Effector CD8-positive, alpha-beta T cell (primary cell): ENCODE data around the gene ZNF775.

Source experiments
- DNase-seq: peaks from one replicate; lab custom pipeline; 2025; lab: John Stamatoyannopoulos, UW

Gene ZNF775

DNA sequence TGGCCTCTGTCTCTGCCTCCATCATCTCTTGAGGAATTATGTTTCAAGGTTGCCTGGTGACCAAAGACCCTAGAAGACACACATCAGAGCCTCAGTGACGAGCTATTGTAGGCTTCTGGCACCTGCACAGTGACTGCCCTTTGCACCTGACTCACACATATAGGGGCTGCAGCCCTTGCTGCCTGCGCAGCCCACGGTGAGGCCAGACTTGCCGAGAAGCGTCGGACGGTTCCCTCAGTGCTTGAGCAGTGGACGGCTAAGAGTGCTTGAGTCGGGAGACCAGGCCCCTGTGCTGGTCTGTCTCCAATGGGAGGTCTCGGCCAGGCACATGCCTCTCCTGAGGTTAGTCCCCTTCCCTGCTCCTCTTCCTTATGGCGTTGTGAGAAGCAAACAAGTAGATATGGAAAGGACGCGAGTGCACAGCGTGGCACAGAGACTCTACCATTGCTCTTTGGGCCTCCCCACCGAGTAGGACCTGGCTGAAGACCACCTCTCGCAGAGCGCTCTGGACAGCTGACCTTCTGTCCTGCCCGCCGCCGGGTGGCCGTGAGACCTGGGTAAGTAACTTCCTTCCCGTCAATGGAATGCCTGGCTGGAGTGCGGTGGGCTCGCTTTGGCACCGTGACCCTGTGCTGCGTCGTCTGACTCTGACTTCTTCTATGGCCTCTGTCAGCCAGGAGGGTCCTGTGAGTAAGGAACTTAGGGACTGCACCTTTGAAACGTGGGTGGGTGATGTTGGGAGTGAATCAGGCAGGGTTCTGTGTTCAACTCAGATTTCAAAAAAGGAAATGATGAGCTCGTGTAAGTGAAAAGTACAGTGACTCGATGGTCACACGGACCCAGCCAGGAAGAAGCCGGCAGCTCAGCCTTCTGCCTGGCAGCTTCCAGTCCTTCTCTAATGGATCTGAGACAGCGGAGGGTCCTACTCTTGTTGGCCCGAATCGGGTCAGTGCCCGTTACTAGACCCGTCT lies 33.7 kb downstream of the ZNF775 start:
- no peak for DNase-seq

DNA sequence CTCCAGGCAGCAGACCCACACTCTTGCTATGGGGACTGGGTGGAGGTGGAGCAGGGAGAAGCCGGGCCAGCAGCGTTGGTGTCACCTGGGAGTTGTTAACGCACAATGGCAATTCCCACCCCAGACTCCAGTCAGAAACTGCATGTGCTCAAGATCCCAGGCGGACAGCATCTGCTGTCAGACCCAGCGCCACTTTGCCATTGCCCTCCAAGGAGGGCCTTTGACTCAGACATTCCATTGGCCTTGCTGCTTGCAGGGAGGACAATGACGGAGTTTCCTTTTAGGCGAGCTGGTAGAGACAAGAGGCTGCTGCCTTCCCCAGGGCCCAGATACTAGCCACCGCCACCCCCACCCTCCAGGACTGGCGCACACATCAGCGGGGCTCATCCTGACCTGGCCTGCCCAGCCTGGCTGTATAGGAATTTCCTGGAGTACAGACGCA lies 34.5 kb downstream of the ZNF775 start:
- DNase-seq = no peak

DNA sequence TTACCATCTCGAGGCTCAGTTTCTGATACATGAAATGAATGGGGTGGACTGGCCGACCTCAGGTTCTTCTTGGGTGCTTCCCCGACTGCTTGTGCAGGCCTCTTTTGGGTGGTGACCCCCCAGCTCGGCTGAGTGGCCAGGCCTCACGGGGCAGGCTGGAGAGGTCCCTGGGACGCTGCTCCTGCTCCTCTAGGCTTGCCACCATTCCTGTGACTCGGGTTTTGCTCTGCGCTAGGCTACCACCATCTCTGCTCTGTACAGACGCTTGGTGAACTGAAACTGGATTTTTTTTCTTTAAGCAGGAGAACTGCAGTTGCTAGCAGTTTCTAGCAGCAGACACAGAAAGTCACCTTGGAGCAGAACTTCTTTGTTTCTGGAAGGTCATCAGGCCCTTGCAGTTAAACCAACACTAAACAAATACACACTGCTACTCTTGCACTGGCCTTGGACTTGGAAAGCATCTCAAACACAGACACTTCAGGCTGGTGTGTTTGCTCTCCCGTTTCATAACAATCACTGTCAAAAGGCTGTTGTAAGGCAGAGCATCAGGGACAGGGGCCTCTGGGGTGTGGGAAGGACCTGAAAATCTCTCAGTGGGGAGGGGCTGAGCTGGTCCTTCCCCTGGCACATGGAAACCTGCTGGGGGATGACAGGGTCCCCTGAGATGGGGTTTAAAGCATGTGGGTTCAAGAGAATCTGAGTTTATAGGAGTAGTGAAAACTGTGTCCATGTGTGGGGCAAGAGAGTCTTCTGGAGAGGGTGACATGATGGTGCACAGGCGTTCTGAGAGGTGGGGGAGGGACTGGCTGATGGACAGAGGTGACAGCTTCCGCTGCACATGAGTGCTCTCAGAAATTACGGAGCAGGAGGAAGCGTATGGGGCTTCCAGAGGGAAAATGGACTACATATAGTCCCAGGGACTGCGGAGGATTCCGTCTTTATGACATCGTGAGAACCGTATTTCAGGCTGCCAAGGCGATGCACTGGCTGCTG lies 36.3 kb downstream of the ZNF775 start:
- no peak for DNase-seq

DNA sequence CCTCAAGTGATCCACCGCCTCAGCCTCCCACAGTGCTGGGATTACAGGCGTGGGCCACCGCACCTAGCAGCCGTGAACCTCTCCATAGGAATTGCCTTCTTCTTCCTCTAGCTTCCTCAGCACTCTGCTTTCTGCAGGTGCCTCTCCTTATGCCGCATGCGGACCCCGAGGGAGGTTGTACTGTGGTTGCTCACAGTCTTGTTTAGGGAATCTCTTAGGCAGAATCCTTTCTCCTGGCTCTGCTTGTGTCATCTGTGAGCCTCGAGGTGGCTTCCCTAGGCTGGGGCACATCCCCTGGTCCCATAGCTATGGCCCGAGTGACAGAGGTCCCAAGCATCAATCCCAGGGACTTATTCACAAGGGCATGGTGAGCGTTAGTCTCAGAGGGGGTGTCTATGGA lies 38.1 kb downstream of the ZNF775 start:
- no peak for DNase-seq

DNA sequence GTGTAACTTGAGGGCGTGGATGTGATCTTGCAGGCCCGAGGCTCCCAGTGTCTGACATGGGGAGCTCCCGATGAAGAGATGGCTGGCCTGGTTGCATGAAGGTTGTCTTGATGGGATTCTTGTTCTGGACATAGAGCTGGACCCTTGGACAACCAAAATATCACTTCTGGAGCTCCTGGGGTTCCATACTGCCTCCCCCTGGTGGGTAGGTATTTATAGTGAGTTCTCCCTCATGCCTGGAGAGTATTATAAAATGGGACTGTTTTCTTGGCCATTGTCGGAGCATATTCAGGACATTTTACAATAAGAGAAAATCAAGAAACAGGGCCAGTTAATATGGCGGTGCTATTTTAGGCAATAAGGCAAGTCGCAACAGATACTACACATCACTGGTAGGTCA lies 38.7 kb downstream of the ZNF775 start:
- no peak for DNase-seq

DNA sequence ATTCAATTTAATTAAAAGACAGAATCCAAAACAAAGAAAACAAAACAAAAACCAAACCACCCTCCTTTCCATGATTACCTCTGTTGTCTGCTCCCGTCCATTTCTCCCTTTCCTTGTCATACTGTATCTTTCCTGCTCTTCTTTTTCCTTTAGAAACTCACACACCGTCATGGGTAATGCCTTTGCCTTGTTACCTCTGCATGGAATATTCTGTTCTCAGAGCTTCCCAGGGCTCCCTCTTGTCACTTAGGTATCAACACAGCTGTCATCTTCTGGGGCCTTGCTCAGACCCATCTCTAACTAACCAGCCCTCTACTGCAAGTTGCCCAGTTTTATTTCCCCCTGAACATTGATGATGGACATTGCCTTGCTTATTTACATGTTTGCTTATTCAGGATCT lies 41.1 kb downstream of the ZNF775 start:
- DNase-seq = no peak

DNA sequence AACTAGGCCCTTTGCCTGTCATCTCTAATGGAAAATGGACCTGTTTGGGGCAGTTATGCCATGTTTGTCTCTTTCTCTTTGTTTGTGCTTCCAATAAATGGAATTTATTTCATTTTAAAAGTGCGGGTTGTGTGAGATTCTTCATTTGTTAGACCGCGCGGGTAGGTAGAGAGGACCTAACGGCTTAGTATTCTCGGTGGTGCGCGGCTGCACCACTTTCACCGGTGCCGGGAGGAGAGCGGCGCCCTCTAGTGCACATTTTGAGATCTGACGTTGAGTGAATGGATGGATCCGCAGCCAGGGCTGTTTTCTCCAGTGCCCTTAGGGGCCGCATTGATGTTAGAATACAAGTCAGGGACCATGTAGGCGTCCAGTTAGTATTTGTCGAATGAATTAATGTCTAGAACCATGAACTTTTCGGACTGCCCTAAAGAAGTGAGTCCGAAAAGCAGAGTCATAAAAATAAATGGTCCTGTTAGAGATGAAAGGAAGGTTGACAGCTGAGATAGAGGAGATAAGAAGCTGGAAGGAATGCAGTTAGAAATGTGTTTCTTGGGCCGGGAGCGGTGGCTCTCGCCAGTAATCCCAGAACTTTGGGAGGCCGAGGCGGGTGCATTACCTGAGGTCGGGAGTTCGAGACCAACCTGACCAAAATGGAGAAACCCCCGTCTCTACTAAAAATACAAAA lies 42.0 kb downstream of the ZNF775 start:
- peak; percentile 73 for DNase-seq

DNA sequence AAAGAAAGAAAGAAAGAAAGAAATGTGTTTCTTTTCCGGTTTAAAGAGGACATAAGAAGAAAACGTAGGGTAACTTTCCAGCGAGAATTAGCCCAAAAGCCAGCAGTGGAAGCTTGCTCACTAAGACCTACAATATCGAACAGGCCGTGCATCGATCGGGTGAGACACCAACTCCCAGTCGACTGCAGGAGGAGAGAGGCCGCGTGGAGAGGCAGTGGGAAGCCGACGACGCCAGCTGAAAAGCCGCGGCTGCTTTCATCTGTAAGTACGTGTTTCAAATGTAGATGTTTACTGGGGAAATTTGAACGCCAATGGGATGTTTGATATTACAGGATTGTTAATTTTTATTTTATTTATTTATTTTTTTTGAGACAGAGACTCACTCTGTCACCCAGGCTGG lies 42.7 kb downstream of the ZNF775 start:
- DNase-seq = no peak

DNA sequence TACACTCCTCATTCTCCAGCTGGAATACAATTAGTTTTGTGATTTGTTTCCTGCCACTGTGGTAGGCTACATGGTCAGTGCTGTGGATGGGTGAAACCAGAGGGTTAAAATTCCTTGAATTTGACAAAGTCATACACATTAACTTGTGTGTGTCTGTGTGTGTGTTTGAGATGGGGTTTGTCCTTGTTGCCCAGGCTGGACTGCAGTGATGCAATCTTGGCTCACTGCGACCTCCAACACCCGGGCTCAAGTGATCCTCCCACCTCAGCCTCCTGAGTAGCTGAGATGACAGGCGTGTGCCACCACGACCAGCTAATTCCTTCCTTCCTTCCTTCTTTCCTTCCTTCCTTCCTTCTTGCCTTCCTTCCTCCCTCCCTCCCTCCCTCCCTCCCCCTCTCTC lies 46.5 kb downstream of the ZNF775 start:
- no peak for DNase-seq

DNA sequence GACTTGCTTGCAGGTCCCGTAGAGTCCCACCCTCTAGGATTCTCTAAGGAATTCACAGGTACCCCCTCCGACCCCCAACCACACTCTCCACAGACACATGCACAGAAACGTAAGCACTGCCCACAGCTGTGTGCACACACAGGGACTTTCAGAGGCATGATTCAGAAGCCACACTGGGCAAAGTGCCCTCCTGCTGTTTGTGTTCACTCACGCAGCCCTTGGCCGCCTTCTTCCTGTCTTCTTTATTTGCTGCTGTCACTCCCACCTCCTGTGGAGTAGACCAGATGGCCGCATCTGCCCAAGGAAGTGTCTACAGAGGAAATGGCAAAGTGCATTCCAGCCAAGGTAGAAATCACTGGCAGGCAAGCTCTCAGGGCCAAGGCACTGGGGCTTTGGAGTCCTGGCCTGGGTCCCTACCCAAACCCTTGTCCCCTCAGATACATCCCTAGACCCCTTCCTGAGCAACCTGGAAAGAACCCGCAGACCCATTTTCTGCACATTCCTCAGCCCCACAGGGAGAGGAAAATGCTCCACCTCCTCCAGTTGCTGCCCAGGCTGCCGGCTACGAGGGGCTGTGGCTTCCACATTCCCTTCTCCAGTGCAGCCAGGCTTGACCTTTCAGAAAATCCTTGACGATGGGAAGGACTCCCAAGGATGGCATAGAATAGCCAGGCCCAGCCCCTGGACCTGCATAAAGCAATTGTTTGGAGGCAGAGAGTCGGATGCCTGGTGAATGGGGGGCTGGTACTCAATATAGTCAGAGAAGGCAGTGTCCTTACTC lies 49.7 kb downstream of the ZNF775 start:
- DNase-seq = no peak

DNA sequence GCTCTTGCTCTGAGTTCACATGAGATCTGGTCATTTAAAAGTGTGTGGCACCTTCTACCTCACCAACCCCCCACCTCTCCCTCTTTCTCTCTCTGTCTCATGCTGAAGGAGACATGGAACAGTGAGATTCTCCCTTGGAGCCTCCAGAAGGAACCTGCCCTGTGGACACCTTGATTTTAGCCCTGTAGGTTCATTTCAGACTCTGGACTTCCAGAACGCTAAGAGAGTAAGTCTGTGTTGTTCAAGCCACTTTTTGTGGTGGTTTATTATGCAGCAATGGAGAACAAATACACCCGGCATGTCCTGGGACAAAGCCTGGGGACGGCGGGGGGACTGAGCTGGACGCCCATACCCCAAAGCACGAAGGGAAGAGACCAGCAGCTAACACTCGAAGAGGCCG lies 50.6 kb downstream of the ZNF775 start:
- DNase-seq = no peak

DNA sequence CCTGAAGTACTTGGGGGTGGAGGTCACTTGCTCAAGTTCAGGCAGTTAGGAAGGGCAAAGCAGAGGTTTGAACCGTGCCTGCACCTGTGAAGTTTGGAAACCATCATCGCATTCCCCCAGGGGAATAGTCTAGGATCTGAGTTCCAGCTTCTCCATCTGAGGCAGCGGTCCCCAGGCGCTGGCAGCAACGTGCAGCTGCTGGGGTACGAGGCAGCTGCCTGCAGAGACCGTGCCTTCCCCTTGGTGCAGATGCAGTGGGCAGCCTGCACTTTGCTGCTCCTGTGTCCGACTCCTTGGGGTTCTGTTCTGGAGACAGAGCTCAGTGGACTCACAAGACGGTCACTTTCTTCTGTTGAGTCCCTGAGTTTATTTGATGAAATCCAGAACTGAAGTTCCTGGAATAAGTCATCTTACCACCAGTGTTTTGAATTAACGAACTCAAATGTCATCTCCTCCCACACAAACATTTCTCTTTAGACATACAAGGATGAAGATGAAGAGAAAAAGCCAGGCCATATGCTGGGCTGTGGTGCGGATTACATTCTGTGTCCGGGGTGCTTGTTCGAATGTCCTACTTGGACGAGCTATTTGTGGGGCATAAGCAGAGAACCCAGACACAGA lies 51.4 kb downstream of the ZNF775 start:
- DNase-seq = no peak

DNA sequence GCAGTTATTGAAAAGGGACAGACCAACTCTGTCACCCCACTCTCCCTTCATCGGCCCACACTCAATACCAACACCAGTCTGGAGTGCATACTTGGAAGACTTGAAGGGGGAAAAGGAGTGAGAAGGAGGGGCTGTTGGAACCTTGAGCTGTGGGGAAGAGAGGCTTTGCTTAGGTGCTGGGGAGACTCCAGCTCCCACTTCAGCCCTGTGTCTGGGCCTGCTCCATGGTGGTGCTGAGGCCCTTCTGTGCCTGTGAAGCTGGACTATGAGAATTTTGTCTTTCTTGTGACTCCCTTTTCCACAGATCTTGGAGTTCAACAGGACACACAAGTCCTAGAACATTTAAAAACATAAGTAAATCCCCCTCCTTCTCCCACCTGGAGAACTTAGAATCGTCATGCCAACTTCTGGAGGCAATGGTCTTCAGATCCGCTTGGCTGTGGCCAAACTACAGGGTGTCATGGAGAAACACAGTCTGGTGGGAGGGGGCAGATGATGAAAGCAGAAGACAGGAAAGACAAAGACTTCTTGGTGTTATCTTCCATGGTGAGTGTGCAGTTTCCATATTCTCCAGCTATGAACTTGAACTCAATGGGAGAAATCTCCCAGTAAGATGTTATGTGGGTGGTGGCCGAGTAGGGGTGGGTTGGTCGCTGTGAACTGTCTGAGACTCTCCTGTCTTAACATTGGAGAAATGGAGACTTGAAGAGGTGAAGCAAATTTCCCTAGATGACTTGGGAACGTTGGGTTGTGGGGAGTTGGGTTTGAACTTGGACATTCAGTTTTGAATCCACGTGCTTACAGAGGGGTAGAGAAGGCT lies 52.9 kb downstream of the ZNF775 start:
- no peak for DNase-seq

DNA sequence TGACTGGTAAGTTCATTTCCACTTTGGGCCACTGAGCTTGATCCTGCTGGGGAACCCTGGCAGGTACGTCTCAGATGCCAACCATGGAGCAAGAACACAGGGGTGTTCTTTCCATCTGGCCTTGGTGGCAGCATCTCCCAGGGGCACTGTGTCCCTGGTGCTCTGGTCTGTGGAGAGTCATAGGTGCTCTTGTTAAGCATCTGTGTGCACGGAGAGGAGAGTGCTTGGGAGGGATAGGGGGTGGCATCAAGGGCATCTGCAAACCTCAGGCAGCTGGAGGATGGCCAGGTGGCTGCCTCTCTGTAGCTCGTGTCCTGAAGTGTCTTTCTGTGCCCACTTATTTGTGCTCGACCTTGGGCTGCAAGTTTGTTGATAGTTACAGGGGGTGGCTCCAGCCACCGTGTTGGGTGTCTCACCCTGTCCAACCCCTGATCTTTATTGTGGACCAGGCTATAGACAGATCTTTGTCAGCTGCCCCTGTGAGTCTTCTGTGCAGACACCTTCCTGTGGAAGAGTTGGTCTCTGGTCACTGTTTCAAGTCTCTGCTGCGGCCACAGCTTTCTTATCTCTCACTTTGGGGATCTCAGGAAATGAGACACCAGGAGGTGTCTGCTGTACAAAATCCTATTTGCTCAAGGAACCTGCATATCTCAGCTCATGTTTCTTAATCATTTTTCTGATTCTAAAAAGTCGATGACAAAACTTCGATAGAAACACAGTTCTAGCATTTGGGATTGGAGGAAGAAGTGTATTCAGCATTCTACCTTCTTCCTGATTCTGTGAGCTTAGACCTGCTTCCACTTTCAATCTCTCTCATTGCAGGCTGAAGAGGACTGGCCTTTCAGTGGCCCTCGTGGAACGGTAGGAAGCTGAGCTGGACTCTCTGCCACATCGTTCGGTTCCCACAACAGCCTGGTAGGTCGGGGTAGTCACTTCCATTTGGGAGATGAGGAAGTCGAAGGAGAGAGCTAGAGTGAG lies 54.1 kb downstream of the ZNF775 start:
- DNase-seq = no peak

DNA sequence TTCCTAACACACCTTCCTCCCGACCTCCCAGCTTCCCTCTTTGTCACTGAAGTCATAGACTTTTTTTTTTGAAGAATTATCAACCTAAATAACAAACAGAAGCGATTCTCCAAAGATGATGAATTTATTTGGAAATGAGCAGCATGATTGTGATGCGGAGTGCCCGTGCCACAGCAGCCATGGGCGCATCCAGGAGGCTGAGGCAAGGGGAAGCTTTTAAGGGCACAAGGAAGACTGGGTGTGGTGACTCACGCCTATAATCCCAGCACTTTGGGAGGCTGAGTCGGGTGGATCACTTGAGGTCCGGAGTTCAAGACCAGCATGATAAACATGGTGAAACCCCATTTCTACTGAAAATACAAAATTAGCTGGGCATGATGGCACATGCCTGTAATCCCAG lies 55.1 kb downstream of the ZNF775 start:
- no peak for DNase-seq

DNA sequence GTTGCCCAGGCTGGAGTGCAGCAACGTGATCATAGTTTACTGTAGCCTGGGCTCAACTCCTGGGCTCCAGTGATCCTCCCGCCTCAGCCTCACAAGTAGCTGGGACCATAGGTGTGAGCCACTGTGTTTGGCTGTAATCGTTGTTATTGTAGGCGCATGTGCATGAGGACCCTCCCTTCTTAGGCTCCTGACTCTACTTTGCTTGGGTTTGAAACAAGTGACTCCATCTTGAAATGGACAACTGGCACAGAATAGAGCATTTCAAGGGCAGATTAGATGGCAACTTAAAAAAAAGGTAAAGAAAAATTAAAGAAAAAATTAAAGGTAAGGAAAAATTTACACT lies 55.9 kb downstream of the ZNF775 start:
- no peak for DNase-seq

DNA sequence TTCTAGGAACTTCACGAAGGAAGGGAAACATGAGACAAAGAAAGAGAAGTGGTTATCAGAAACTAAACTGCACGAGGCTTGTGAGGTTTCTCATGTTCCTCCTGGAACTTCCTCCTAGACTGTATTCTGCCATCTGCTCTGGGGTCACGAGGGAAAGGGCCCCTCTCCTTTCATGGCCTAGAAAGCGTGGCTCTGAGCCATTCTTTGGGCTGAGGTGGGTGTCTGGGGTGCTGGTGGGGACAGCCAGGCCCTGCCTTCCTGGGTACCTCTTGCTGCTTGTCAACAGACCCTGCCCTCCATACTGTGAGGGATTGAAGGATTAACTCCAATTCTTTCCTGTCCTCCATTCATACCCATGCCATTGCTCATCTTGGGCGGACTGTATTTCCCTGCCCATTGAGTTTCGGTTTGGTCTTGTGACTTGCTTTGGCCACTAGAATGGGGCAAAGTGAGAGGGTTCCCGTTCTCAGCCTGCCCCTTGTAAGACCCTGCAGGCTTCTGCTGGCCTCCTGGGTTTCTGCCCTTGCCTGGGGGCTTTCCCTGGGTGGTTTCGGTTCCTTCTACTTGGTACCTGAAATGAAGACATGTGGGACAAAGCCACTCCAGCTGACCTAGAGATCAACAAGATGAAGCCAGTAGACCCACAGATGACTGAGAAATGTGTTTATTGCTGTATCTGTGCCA lies 56.4 kb downstream of the ZNF775 start:
- no peak for DNase-seq

DNA sequence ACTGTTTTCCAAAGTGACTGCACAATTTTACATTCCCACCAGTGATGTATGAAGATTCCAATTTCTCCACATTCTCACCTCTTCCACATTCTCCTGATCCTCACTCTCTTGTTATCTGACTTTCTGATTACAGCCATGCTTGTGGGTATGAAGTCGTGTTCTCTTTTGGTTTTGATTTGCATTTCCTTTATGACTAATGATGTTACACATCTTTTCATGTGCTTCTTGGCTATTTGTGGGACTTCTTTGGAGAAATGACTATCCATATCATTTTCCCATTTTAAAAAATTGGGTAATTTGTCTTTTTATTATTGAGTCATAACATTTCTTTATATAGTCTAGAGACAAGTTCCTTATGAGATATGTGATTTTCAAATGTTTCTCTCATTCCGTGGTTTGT lies 60.8 kb downstream of the ZNF775 start:
- DNase-seq = no peak
